ENCODE results near the gene MEF2A.

- TF ChIP-seq, protein P1, sequence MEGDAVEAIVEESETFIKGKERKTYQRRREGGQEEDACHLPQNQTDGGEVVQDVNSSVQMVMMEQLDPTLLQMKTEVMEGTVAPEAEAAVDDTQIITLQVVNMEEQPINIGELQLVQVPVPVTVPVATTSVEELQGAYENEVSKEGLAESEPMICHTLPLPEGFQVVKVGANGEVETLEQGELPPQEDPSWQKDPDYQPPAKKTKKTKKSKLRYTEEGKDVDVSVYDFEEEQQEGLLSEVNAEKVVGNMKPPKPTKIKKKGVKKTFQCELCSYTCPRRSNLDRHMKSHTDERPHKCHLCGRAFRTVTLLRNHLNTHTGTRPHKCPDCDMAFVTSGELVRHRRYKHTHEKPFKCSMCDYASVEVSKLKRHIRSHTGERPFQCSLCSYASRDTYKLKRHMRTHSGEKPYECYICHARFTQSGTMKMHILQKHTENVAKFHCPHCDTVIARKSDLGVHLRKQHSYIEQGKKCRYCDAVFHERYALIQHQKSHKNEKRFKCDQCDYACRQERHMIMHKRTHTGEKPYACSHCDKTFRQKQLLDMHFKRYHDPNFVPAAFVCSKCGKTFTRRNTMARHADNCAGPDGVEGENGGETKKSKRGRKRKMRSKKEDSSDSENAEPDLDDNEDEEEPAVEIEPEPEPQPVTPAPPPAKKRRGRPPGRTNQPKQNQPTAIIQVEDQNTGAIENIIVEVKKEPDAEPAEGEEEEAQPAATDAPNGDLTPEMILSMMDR (IDR thresholded peaks at IDR 0.05), result no peak
- TF ChIP-seq POLR2A (IDR thresholded peaks at IDR 0.05) (no peak), EP300 (IDR thresholded peaks at IDR 0.05) (no peak)
Measured at GRCh38 chr15:99736702-99737101, 170.9 kb downstream of the MEF2A start.
